ENCODE results near the gene SLC6A5. TPM values are rescaled to one million over a fixed set of nuclear protein-coding genes. Genes with fewer than 3 reads are reported as not detected.

The SLC6A5 gene
- total RNA-seq (2022; extraction: Qiagen RNA extraction; ENCODE audit: low read depth): not detected in 5 replicates

GRCh38 chr11:20599221-20600019 lies at the start of gene SLC6A5:
Gene SLC6A5 (plus strand): TSS chr11:20599608. CDS start chr11:20599673, 65 bp downstream.

GRCh38 chr11:20668844-20669819 lies 69.7 kb downstream of the SLC6A5 start, which contains the start of gene NELL1:
Gene NELL1 (plus strand): TSS chr11:20669586.

Other genes starting within 250 kb of the SLC6A5 start
- 191 to 212 TPM (median 195 TPM) in 5 replicates for gene HTATIP2, start 235.9 kb upstream of the SLC6A5 start, total RNA-seq (2022; extraction: Qiagen RNA extraction; ENCODE audit: low read depth)
- gene PRMT3, start 211.9 kb upstream of the SLC6A5 start, total RNA-seq (2022; extraction: Qiagen RNA extraction; ENCODE audit: low read depth): 21.3 to 39.2 TPM (median 30.6 TPM) in 5 replicates
- gene NELL1, start 70.0 kb downstream of the SLC6A5 start, total RNA-seq (2022; extraction: Qiagen RNA extraction; ENCODE audit: low read depth): not detected in 5 replicates

Measured in A549 treated with ZK216348 at 1 μM for 4 hours (cell line).